K562 (cell line): ENCODE measurements around the gene CHAMP1. TPM values are rescaled to one million over a fixed set of nuclear protein-coding genes. Genes with fewer than 3 reads are reported as not detected.

Experiments used
- ATF1 ChIP-seq, 2 experiments: fragments of 450-650 bp in 1 of 2; IDR thresholded peaks; 2 replicates each; pipeline ENCODE4 v1.6.1; 2016; ENCODE audit warnings: missing compliant biosample characterization in 1 of 2, missing genetic modification characterization in 1 of 2
- CBFA2T3 ChIP-seq: fragments of 450-650 bp; IDR thresholded peaks from 2 replicates; pipeline ENCODE4 v1.6.1; 2017
- CREBBP ChIP-seq: IDR thresholded peaks from one replicate; pipeline ENCODE4 v1.6.1; 2012; ENCODE audit warnings: low read depth, mild to moderate bottlenecking, control low read depth, inconsistent platforms, low read length
- ELF2 ChIP-seq: fragments of 250-450 bp; sonication (Bioruptor Pico); IDR thresholded peaks from 2 replicates; pipeline ENCODE4 v1.5.0; 2021; ENCODE audit warnings: mild to moderate bottlenecking
- EP300 ChIP-seq: IDR thresholded peaks from 2 replicates; pipeline ENCODE4 v1.6.1; 2012; ENCODE audit warnings: low read length, improper control_type of control experiment
- FOXP1 ChIP-seq: sonication (generic); formaldehyde crosslinking; IDR thresholded peaks from 2 replicates; pipeline ENCODE4 v1.8.0; 2022; ENCODE audit warnings: mild to moderate bottlenecking, missing genetic modification reagents
- HCFC1 ChIP-seq: IDR thresholded peaks from 2 replicates; pipeline ENCODE4 v1.6.1; 2012; ENCODE audit warnings: low read depth, low read length, improper control_type of control experiment
- HMBOX1 ChIP-seq: sonication (generic); IDR thresholded peaks from 2 replicates; pipeline ENCODE4 v1.6.1; 2016
- MAX ChIP-seq: sonication (generic); formaldehyde crosslinking; IDR thresholded peaks from 2 replicates; pipeline ENCODE4 v1.9.0; 2022; ENCODE audit warnings: mild to moderate bottlenecking, missing genetic modification reagents
- NCOR1 ChIP-seq: fragments of 450-650 bp; IDR thresholded peaks from 2 replicates; pipeline ENCODE4 v1.6.1; 2016; ENCODE audit warnings: mild to moderate bottlenecking, moderate library complexity
- NFIC ChIP-seq: fragments of 450-650 bp; IDR thresholded peaks from 2 replicates; pipeline ENCODE4 v1.6.1; 2017; ENCODE audit warnings: mild to moderate bottlenecking, inconsistent platforms
- PCBP2 ChIP-seq: fragments of 200-400 bp; formaldehyde crosslinking; IDR thresholded peaks from 2 replicates; pipeline ENCODE4 v1.6.1; 2018; ENCODE audit warnings: low read length, low read depth, mild to moderate bottlenecking, moderate library complexity; ENCODE audit not compliant: poor library complexity, severe bottlenecking
- RERE ChIP-seq: sonication (generic); formaldehyde crosslinking; IDR thresholded peaks from 2 replicates; pipeline ENCODE4 v1.8.0; 2023; ENCODE audit warnings: missing genetic modification reagents, mild to moderate bottlenecking, borderline replicate concordance
- SIN3A ChIP-seq, 2 experiments: fragments of 150-350 bp in 1 of 2; IDR thresholded peaks; 2 replicates each; pipeline ENCODE4 v1.6.1; 2011 to 2016; ENCODE audit warnings: borderline replicate concordance in 2 of 2, low read depth in 2 of 2, low read length in 2 of 2, mild to moderate bottlenecking in 2 of 2, moderate library complexity in 2 of 2; ENCODE audit not compliant: control insufficient read depth in 1 of 2
- SIN3B ChIP-seq: fragments of 450-650 bp; IDR thresholded peaks from 2 replicates; pipeline ENCODE4 v1.6.1; 2017; ENCODE audit warnings: low read depth, mild to moderate bottlenecking, moderate library complexity
- TEAD1 ChIP-seq, 2 experiments: fragments of 450-650 bp in 1 of 2; sonication (generic) in 1 of 2; formaldehyde crosslinking; IDR thresholded peaks; 2 replicates each; pipeline versions ENCODE4 v1.4.0 to v1.8.0; 2020 to 2022; ENCODE audit warnings: mild to moderate bottlenecking in 2 of 2, missing genetic modification reagents in 1 of 2
- U2AF2 ChIP-seq: fragments of 200-400 bp; formaldehyde crosslinking; optimal IDR thresholded peaks from 2 replicates; pipeline ENCODE3; 2017; ENCODE audit warnings: low read depth, mild to moderate bottlenecking, low read length
- ZBTB9 ChIP-seq: fragments of 450-650 bp; formaldehyde crosslinking; IDR thresholded peaks from 2 replicates; pipeline ENCODE4 v1.4.0; 2020; ENCODE audit warnings: mild to moderate bottlenecking, moderate library complexity
- ZNF511 ChIP-seq: sonication (generic); formaldehyde crosslinking; IDR thresholded peaks from 2 replicates; pipeline ENCODE4 v1.8.0; 2022; ENCODE audit warnings: mild to moderate bottlenecking, missing genetic modification reagents
- polyA plus RNA-seq, 8 experiments: library from polyadenylated mRNA; depleted of rRNA in 4 of 8; stranded (reverse) in 5 of 8; unstranded in 3 of 8; fragments of >200 nt; fragmentation: Nextera tagmentation in 2 of 8; fragmentation: Illumina TruSeq in 1 of 8; extraction: Ambion mirVana in 2 of 8; extraction: Trizol in 1 of 8; gene quantifications; 2 replicates each; pipeline versions ENCODE4 v1.2.1 to v1.2.3, GENCODE V29; 2011 to 2014; ENCODE audit warnings: inconsistent platforms in 1 of 8, missing spikeins in 1 of 8
- total RNA-seq, 7 experiments: library from RNA; depleted of rRNA in 6 of 7; stranded (reverse); fragments of >200 nt in 6 of 7; fragmentation: Illumina TruSeq in 2 of 7; extraction: Trizol in 2 of 7; gene quantifications; 2 replicates each; pipeline versions ENCODE4 v1.2.1 to v1.2.3, GENCODE V29; 2011 to 2021; ENCODE audit warnings: low replicate concordance in 1 of 7

CHAMP1 gene
- total and polyA plus RNA-seq, 9 of the 15 experiments (the other 6 are each of a cell fraction or from before 2014, with no cell fraction given) = 0.70 to 40.6 (median 15.3) TPM

- peak; percentile 62; the same call in 1 of the 2 replicates for TF ChIP-seq ZBTB9 (CRISPR knock-in tag)
- TF ChIP-seq NFIC = peak; percentile 43
- no peak for TF ChIP-seq CREBBP
- no peak for TF ChIP-seq RERE (CRISPR knock-in tag)
- 0 out of 2 replicates have a peak, but pooled peaks have one; percentile 21 for TF ChIP-seq CBFA2T3
- no peak for TF ChIP-seq ZNF511 (CRISPR knock-in tag)
- no peak for TF ChIP-seq U2AF2
- TF ChIP-seq TEAD1 (CRISPR knock-in tag; IDR thresholded peaks at IDR 0.05) = peak in 1 of 2 experiments; percentile 71; a peak in 1 of 4 replicates
- TF ChIP-seq MAX (CRISPR knock-in tag) = peak; percentile 85
- TF ChIP-seq NCOR1 = peak; percentile 68
- peak; percentile 26; the same call in 1 of the 2 replicates for TF ChIP-seq HCFC1
- TF ChIP-seq FOXP1 (CRISPR knock-in tag) = no peak
- no peak for TF ChIP-seq ATF1 (CRISPR knock-in tag; IDR thresholded peaks at IDR 0.05)
- TF ChIP-seq ATF1 (tag; IDR thresholded peaks at IDR 0.05) = peak; percentile 2; the same call in 1 of the 2 replicates
- peak; percentile 28 for TF ChIP-seq PCBP2
- TF ChIP-seq EP300 = peak; percentile 42
- TF ChIP-seq SIN3A (IDR thresholded peaks at IDR 0.05; ENCODE audit: borderline replicate concordance in 2 of 2, control insufficient read depth in 1 of 2, low read depth in 2 of 2, low read length in 2 of 2) = 0 out of 4 replicates have a peak, but pooled peaks of 1 of the 2 experiments have one; percentile 47
- TF ChIP-seq SIN3B = peak; percentile 60; the same call in 1 of the 2 replicates
- TF ChIP-seq HMBOX1 = peak; percentile 78; the same call in 1 of the 2 replicates
- TF ChIP-seq ELF2 = peak; percentile 84
These were observed 32.8 kb upstream of the CHAMP1 start, which contains the start of gene UPF3A (continued) for GRCh38 chr13:114281351-114282040.
